ENCODE data around the gene WDR31.
A peak's percentile ranks its signal among the peaks of the same experiment; 100 is the strongest.

The WDR31 gene

GRCh38 chr9:113290052-113290607, 49.9 kb downstream of the WDR31 start:
- no peak for DNase-seq

DNA sequence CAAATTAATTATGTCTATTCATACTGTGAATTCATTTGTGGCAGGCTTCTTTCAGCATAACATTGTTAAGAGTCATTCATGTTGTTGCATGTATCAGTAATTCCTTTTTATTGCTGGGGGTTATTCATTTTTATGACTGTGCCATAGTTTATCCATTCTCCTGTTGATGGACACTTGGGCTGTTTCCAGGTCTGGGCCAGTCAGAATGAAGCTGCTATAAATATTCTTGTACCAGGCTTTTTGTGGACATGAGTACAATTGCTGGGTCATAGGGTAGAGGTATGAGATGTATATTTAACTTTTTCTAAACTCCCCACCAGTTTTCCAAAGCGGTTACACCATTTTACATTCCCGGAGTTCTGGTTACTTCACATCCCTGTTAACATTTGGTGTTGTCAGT, 51.0 kb downstream of the WDR31 start:
- no peak for DNase-seq

DNA sequence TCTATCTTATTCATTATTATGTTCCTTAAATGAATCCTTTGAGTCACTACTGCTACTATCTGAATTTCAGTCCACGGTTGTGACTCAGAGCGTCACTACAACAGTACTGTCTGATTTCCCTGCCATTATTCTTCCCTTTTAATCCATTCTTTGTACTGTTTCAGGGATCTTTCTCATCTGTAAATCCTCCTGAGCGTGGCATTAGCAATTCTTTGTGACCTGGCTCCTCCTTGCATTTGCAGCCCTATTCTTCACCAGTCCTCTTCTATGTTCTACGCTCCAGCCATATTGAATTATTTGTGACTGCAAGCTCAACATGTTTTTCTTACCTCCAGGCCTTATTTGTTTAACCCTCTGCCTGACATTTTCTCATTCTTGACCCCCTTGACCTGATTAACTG, 58.7 kb downstream of the WDR31 start:
- DNase-seq: no peak

DNA sequence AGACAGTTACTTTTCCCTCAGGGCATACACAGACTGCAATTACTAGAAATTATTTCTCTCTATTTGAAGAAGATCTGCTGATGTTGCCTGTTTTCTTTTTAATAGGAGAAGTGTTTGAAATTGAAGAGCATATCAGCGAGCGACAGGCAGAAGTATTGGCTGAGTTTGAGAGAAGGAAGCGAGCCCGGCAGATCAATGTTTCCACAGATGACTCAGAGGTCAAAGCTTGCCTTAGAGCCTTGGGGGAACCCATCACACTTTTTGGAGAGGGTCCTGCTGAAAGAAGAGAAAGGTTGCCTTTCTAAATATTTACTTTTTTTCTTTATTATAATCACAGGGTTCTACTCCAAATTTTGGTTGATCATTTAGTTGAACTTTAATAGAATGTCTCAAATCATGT, 61.2 kb downstream of the WDR31 start:
- DNase-seq: no peak

GRCh38 chr9:113275157-113276131, 64.6 kb downstream of the WDR31 start, which contains the start of the genes CDC26 and PRPF4:
TSS of gene CDC26 (minus strand) at chr9:113275572. CDS start at chr9:113272507, 3,065 bp downstream.
TSS of gene PRPF4 (plus strand) at chr9:113275658. CDS start at chr9:113275744, 86 bp downstream.
- DNase-seq: peak; percentile 93

DNA sequence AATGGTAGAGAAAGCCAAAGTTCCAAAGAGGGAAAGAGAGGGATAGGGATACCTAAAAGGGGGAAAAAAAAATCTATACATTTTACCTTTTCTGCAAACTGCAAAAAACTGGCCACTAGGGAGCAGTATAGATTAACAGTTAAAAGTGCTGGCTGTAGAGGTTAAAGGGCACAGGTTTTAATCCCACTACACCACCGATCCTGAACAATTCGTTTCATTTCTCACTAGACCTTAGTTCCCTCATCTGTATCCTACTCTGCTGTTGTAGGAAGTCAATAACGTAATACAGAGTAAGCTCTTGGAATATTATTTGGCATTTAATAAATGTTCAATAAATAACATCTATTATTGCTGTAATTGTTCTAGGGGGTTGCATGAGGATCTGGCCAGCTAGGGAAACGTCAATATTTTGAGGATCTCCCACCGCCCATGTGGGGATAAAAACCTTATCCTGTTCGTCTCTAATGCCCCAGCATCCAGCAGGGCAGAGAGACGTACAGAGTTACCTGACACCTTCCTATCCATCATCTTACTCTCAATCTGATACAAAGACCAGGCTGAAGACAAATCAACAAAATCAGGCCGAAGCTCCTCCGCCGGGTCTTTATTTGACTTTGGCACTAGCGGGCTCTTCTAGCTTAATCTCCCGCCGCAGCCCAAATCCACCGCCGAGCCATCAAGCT, 65.5 kb downstream of the WDR31 start:
- DNase-seq: no peak

GRCh38 chr9:113269871-113270270, 70.2 kb downstream of the WDR31 start:
- no peak for DNase-seq

- DNase-seq: no peak
These were observed 70.7 kb downstream of the WDR31 start for GRCh38 chr9:113269355-113269754.

GRCh38 chr9:113267911-113268566, 72.0 kb downstream of the WDR31 start:
- no peak for DNase-seq

DNA sequence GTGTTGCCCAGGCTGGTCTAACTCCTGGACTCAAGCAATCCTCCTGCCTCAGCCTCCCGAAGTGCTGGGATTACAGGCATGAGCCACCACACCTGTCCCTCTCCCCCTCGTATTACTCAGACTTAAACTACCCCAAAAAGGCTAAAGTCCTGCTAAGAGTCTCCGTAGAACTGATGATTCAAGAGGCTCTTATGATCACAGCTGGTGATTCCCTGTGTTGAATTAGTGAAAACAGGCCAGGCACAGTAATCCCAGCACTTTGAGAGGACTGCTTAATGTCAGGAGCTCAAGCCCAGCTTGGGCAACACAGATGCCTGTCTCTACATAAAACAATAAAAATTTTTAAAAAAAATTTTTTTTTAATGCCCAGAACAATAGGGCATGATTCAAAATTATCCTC, 73.9 kb downstream of the WDR31 start:
- DNase-seq: no peak
